H1 (cell line): Measurements from ENCODE around the gene CCBE1. TPM values are rescaled to one million over a fixed set of nuclear protein-coding genes. Genes with fewer than 3 reads are reported as not detected.
A peak's percentile ranks its signal among the peaks of the same experiment; 100 is the strongest.

ENCODE experiments used
- CTCF ChIA-PET: fragments of 300-600 bp; sonication (Branson Sonifier 250); formaldehyde crosslinking; loops from one replicate; lab custom pipeline; 2021; ENCODE audit not compliant: partially characterized antibody; lab: Charles Lee
- POLR2A ChIA-PET: fragments of 300-600 bp; sonication (Branson Sonifier 250); formaldehyde crosslinking; loops from one replicate; lab custom pipeline; 2021; ENCODE audit warnings: inconsistent platforms; ENCODE audit not compliant: partially characterized antibody; lab: Charles Lee
- DNase-seq, 2 experiments: peaks; one replicate each; pipeline versions ENCODE4 v3.0.0 to v3.0.0-alpha.2; 2010 to 2022; ENCODE audit warnings: low spot score in 2 of 2, low read depth in 1 of 2, mixed read lengths in 1 of 2
- FAIRE-seq: peaks from 2 replicates; lab custom pipeline; 2011; peaks lifted over from hg19 to GRCh38; lab: Jason Lieb, UNC
- H2AFZ ChIP-seq: 2 replicates; pipeline ENCODE4 v1.8.1; 2012; ENCODE audit warnings: low read length, inconsistent platforms
- H2AK5ac ChIP-seq: 2 replicates; pipeline ENCODE4 v1.6.1; 2013; ENCODE audit warnings: low read depth, low read length
- H2BK120ac ChIP-seq: replicated peaks from 2 replicates; pipeline ENCODE3; 2013; ENCODE audit warnings: low read depth, low read length, inconsistent platforms
- H2BK12ac ChIP-seq: 2 replicates; pipeline ENCODE4 v1.6.1; 2013; ENCODE audit warnings: low read depth, low read length
- H2BK15ac ChIP-seq: 2 replicates; pipeline ENCODE4 v1.6.1; 2013; ENCODE audit warnings: low read length
- H2BK20ac ChIP-seq: 2 replicates; pipeline ENCODE4 v1.6.1; 2013; ENCODE audit warnings: low read length
- H2BK5ac ChIP-seq: 2 replicates; pipeline ENCODE4 v1.6.1; 2013; ENCODE audit warnings: low read depth, low read length
- H3K14ac ChIP-seq: 2 replicates; pipeline ENCODE4 v1.6.1; 2013; ENCODE audit warnings: inconsistent platforms; ENCODE audit not compliant: insufficient read length
- H3K18ac ChIP-seq: 2 replicates; pipeline ENCODE4 v1.6.1; 2013; ENCODE audit warnings: low read length; ENCODE audit errors: extremely low read depth
- H3K23ac ChIP-seq: 2 replicates; pipeline ENCODE4 v1.6.1; 2013; ENCODE audit warnings: inconsistent platforms; ENCODE audit not compliant: insufficient read length
- H3K23me2 ChIP-seq: 2 replicates; pipeline ENCODE4 v1.6.1; 2013; ENCODE audit warnings: low read depth, low read length
- H3K27ac ChIP-seq: 2 replicates; pipeline ENCODE4 v1.6.1; 2011; ENCODE audit warnings: low read depth, low read length, inconsistent platforms
- H3K27me3 ChIP-seq, 4 experiments: replicated peaks in 1 of 4; 1 replicate in 1 of 4; 2 replicates in 3 of 4; pipeline versions ENCODE4 v1.6.1 to v1.8.1; 2011 to 2013; ENCODE audit warnings: low read length in 3 of 4, mild to moderate bottlenecking in 3 of 4, inconsistent platforms in 2 of 4, mixed read lengths in 2 of 4, moderate library complexity in 1 of 4; ENCODE audit not compliant: control insufficient read depth in 3 of 4, insufficient read depth in 3 of 4; ENCODE audit errors: extremely low read depth in 1 of 4
- H3K36me3 ChIP-seq, 4 experiments: 2 replicates each; pipeline versions ENCODE4 v1.6.1 to v1.8.1; 2011 to 2013; ENCODE audit warnings: mild to moderate bottlenecking in 4 of 4, low read length in 3 of 4, moderate library complexity in 2 of 4, control low read depth in 1 of 4, inconsistent platforms in 1 of 4; ENCODE audit not compliant: insufficient read depth in 4 of 4, control insufficient read depth in 2 of 4
- H3K4ac ChIP-seq: replicated peaks from 2 replicates; pipeline ENCODE3; 2013; ENCODE audit warnings: low read length, low read depth, mixed read lengths, inconsistent platforms; ENCODE audit not compliant: insufficient read length
- H3K4me1 ChIP-seq, 4 experiments: replicated peaks in 1 of 4; 1 replicate in 1 of 4; 2 replicates in 3 of 4; pipeline versions ENCODE4 v1.6.1 to v1.8.1; 2011 to 2013; ENCODE audit warnings: low read length in 3 of 4, inconsistent platforms in 2 of 4, mixed read lengths in 1 of 4; ENCODE audit not compliant: insufficient read depth in 4 of 4, control insufficient read depth in 3 of 4
- H3K4me2 ChIP-seq, 2 experiments: 2 replicates each; pipeline versions ENCODE4 v1.6.1 to v1.8.1; 2011 to 2013; ENCODE audit warnings: low read depth in 2 of 2, low read length in 2 of 2, control low read depth in 1 of 2, inconsistent platforms in 1 of 2, mild to moderate bottlenecking in 1 of 2; ENCODE audit not compliant: insufficient read depth in 1 of 2
- H3K4me3 ChIP-seq, 4 experiments: fragments of 200-600, 300-600 bp in 1 of 4; sonication (generic), shearing (Covaris generic), sonication (Bioruptor Twin) in 1 of 4; 2 replicates each; pipeline versions ENCODE4 v1.5.1 to v1.8.1; 2011 to 2016; ENCODE audit warnings: low read length in 4 of 4, low read depth in 3 of 4, control low read depth in 2 of 4, inconsistent platforms in 2 of 4, mild to moderate bottlenecking in 2 of 4, mixed read lengths in 1 of 4, moderate library complexity in 1 of 4; ENCODE audit not compliant: insufficient read depth in 2 of 4; ENCODE audit errors: extremely low read depth in 1 of 4
- H3K56ac ChIP-seq: replicated peaks from 2 replicates; pipeline ENCODE3; 2013; ENCODE audit warnings: low read depth, mild to moderate bottlenecking, mixed read lengths, low read length, inconsistent platforms; ENCODE audit not compliant: insufficient read length
- H3K79me1 ChIP-seq: 2 replicates; pipeline ENCODE4 v1.6.1; 2013; ENCODE audit warnings: low read depth, low read length, control low read depth
- H3K79me2 ChIP-seq, 2 experiments: 2 replicates each; pipeline versions ENCODE4 v1.6.1 to v1.8.1; 2012 to 2013; ENCODE audit warnings: low read length in 2 of 2, mild to moderate bottlenecking in 2 of 2, inconsistent platforms in 1 of 2; ENCODE audit not compliant: insufficient read depth in 2 of 2, control insufficient read depth in 1 of 2
- H3K9ac ChIP-seq, 4 experiments: replicated peaks in 1 of 4; 1 replicate in 1 of 4; 2 replicates in 3 of 4; pipeline versions ENCODE4 v1.6.1 to v1.8.1; 2011 to 2013; ENCODE audit warnings: low read depth in 3 of 4, low read length in 3 of 4, control low read depth in 2 of 4, mild to moderate bottlenecking in 2 of 4, moderate library complexity in 2 of 4, inconsistent platforms in 1 of 4; ENCODE audit errors: extremely low read depth in 1 of 4
- H3K9me3 ChIP-seq, 2 experiments: 2 replicates each; pipeline versions ENCODE4 v1.6.1 to v1.8.1; 2012 to 2013; ENCODE audit warnings: mild to moderate bottlenecking in 2 of 2, moderate library complexity in 2 of 2, control low read depth in 1 of 2, inconsistent platforms in 1 of 2, low read depth in 1 of 2, low read length in 1 of 2, mixed read lengths in 1 of 2; ENCODE audit not compliant: insufficient read depth in 2 of 2
- H4K20me1 ChIP-seq, 2 experiments: replicated peaks in 1 of 2; 2 replicates each; pipeline versions ENCODE3 to v1.8.1; 2011 to 2013; ENCODE audit warnings: inconsistent platforms in 2 of 2, low read length in 2 of 2, mild to moderate bottlenecking in 1 of 2; ENCODE audit not compliant: insufficient read depth in 2 of 2, control insufficient read depth in 1 of 2
- H4K5ac ChIP-seq: 2 replicates; pipeline ENCODE4 v1.6.1; 2013; ENCODE audit warnings: low read length, low read depth, mixed read lengths, inconsistent platforms; ENCODE audit not compliant: insufficient read length
- H4K8ac ChIP-seq: 2 replicates; pipeline ENCODE4 v1.8.0; 2013; ENCODE audit warnings: mild to moderate bottlenecking, moderate library complexity, low read length, inconsistent platforms; ENCODE audit not compliant: insufficient read depth; ENCODE audit errors: extremely low read depth
- H4K91ac ChIP-seq: replicated peaks from 2 replicates; pipeline ENCODE3; 2013; ENCODE audit warnings: low read length, mixed read lengths, inconsistent platforms; ENCODE audit not compliant: insufficient read length
- BACH1 ChIP-seq: IDR thresholded peaks from 2 replicates; pipeline ENCODE4 v1.6.1; 2012; ENCODE audit warnings: low read length, improper control_type of control experiment
- CBX5 ChIP-seq: fragments of 300-800, 300-1000 bp; sonication (generic); IDR thresholded peaks from 2 replicates; pipeline ENCODE4 v1.7.1; 2016; ENCODE audit warnings: antibody characterized with exemption, low read length, low read depth
- CEBPB ChIP-seq: IDR thresholded peaks from 2 replicates; pipeline ENCODE4 v1.6.1; 2012; ENCODE audit warnings: low read depth, low read length
- CHD2 ChIP-seq: IDR thresholded peaks from 2 replicates; pipeline ENCODE4 v1.6.1; 2012; ENCODE audit warnings: low read length, improper control_type of control experiment
- EGR1 ChIP-seq: IDR thresholded peaks from 2 replicates; pipeline ENCODE4 v1.6.1; 2011; ENCODE audit warnings: low read depth, low read length, borderline replicate concordance
- JUN ChIP-seq: IDR thresholded peaks from 2 replicates; pipeline ENCODE4 v1.6.1; 2011; ENCODE audit warnings: low read depth, mild to moderate bottlenecking, improper control_type of control experiment, low read length
- KDM1A ChIP-seq: fragments of 200-600, 300-600 bp; sonication (generic); IDR thresholded peaks from 2 replicates; pipeline ENCODE4 v1.7.1; 2016; ENCODE audit warnings: mild to moderate bottlenecking, low read length, borderline replicate concordance
- PHF8 ChIP-seq: fragments of 200-600 bp; sonication (generic); conservative IDR thresholded peaks from 2 replicates; pipeline ENCODE4 v1.7.1; 2012; ENCODE audit warnings: low read depth, mild to moderate bottlenecking, inconsistent platforms, low read length, moderate library complexity
- POU5F1 ChIP-seq: IDR thresholded peaks from 2 replicates; pipeline ENCODE4 v1.6.1; 2011; ENCODE audit warnings: low read depth, mild to moderate bottlenecking, low read length, moderate library complexity
- RBBP5 ChIP-seq: IDR thresholded peaks from 2 replicates; pipeline ENCODE4 v1.7.1; 2012; ENCODE audit warnings: low read depth, mild to moderate bottlenecking, inconsistent platforms, low read length, moderate library complexity, borderline replicate concordance
- SP2 ChIP-seq: IDR thresholded peaks from 2 replicates; pipeline ENCODE4 v1.6.1; 2012; ENCODE audit warnings: mild to moderate bottlenecking, low read length, inconsistent platforms
- SUZ12 ChIP-seq: fragments of 200-600 bp; sonication (generic); IDR thresholded peaks from 2 replicates; pipeline ENCODE4 v1.6.1; 2012; ENCODE audit warnings: mild to moderate bottlenecking, inconsistent platforms, low read length, moderate library complexity, mixed read lengths
- YY1 ChIP-seq: IDR thresholded peaks from 2 replicates; pipeline ENCODE4 v1.6.1; 2011; ENCODE audit warnings: low read depth, mild to moderate bottlenecking, low read length
- WGBS, 2 experiments: shearing (Covaris generic) in 1 of 2; methylation state at CpG; one replicate each; pipeline versions ENCODE4 v1.1.6 to v1.1.7; 2013 to 2015; ENCODE audit warnings: low lambda C conversion rate in 2 of 2, mixed read lengths in 2 of 2, inconsistent platforms in 1 of 2, low coverage in 1 of 2, missing lambda C conversion rate in 1 of 2; ENCODE audit not compliant: insufficient replicate concordance in 2 of 2, insufficient coverage in 1 of 2, insufficient read length in 1 of 2; ENCODE audit errors: extremely low coverage in 1 of 2, missing lambda C conversion rate in 1 of 2; 5-methylcytosine and 5-hydroxymethylcytosine counted together
- polyA plus RNA-seq, 7 experiments: library from polyadenylated mRNA; depleted of rRNA in 3 of 7; stranded (reverse) in 5 of 7; unstranded in 2 of 7; fragments of >200 nt in 5 of 7; fragments of 200-250 nt in 2 of 7; gene quantifications; 1 replicate in 5 of 7; 2 replicates in 1 of 7; 4 replicates in 1 of 7; pipeline versions ENCODE4 v1.2.1 to v1.2.3, GENCODE V29; 2011 to 2013; ENCODE audit warnings: missing spikeins in 2 of 7, mixed read lengths in 2 of 7
- total RNA-seq: library from RNA; stranded (reverse); fragmentation: NEBNext Ultra II Directional; extraction: Animal tissue kit (Norgen Biotek cat#: 25700); gene quantifications from 2 replicates; pipeline ENCODE4 v1.2.1, GENCODE V29; 2021
- TF ChIP-seq, protein P1 (sequence below): IDR thresholded peaks from 2 replicates; pipeline ENCODE4 v1.6.1; 2012; ENCODE audit warnings: inconsistent platforms

CCBE1 gene
- total and polyA plus RNA-seq, 2 of the 8 experiments (the other 6 are each of a cell fraction or from before 2014, with no cell fraction given), result 2.1 to 2.6 TPM

DNA sequence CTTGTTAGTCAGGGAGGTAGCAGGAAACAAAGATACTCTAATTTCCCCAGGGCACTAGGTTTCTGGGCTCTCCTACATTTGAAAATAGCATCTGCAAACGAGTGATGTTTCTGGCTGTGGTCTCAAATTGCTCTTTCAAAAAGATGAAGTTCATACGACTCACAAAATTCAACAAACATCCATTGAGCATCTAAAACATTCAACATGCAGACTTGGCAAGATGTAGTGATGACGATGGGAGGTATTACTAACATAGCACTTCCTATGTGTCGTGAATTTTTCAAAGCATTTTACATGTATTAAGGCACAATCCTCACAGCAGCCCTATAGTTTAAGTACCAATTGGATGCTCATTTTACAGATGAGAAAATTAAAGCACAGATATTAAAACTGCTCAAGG, 5.2 kb downstream of the CCBE1 start:
- POLR2A ChIA-PET, result interaction anchor here (2.3 kb wide), 1 partner anchor 11 kb away, joined by 9 read pairs; no protein-coding TSS in a partner anchor
- no peaks in the 10 kb centered on the region; the same call in 1 of the 2 replicates for H3K79me1 ChIP-seq
- H3K18ac ChIP-seq, result peak overlapping the region; percentile 40; the same call in 1 of the 2 replicates
- H4K91ac ChIP-seq, result peak overlapping the region; percentile 9
- 64% methylated on average over 4 of the region's 4 CpGs; no CpG with 5 or more reads in 1 of the 2 experiments for WGBS, 2 experiments
- H3K9me3 ChIP-seq, result no peaks in the 10 kb centered on the region
- DNase-seq (no peak), FAIRE-seq (no peak)
- H3K36me3 ChIP-seq, result no peaks in the 10 kb centered on the region
- peak overlapping the region; percentile 24; the same call in 1 of the 2 replicates for H2BK20ac ChIP-seq
- peaks cover 11% of the 10 kb centered on the region for H3K23me2 ChIP-seq
- H4K20me1 ChIP-seq, result no peaks in the 10 kb centered on the region
- peaks cover 7 to 37% (median 23%) of the 10 kb centered on the region in 4 experiments for H3K27me3 ChIP-seq
- no peak overlapping the region for H4K5ac ChIP-seq
- H2AFZ ChIP-seq, result no peak overlapping the region
- no peaks in the 10 kb centered on the region for H3K79me2 ChIP-seq
- no peak overlapping the region for H3K27ac ChIP-seq
- no peak overlapping the region for H3K14ac ChIP-seq
- H2BK5ac ChIP-seq, result no peak overlapping the region
- H2AK5ac ChIP-seq, result peak overlapping the region; percentile 77; the same call in 1 of the 2 replicates
- no peak overlapping the region for H3K56ac ChIP-seq
- H2BK120ac ChIP-seq, result no peak overlapping the region
- H3K4me3 ChIP-seq, result no peak overlapping the region
- no peak overlapping the region for H3K4me2 ChIP-seq
- no peak overlapping the region for H2BK15ac ChIP-seq
- CTCF ChIA-PET, result interaction anchor here (1.1 to 3.1 kb wide), 2 partner anchors 10 to 233 kb away, joined by 3 to 12 read pairs; no protein-coding TSS in a partner anchor
- no peak overlapping the region for H3K9ac ChIP-seq
- H2BK12ac ChIP-seq, result peak overlapping the region; percentile 11; the same call in 1 of the 2 replicates
- H3K23ac ChIP-seq, result no peak overlapping the region
- H4K8ac ChIP-seq, result no peak overlapping the region
- H3K4me1 ChIP-seq, result peaks cover 5 to 30% (median 25%) of the 10 kb centered on the region in 4 experiments
- no peak overlapping the region for H3K4ac ChIP-seq
- TF ChIP-seq CHD2, result no peak
- TF ChIP-seq CBX5, result no peak
- no peak for TF ChIP-seq SP2
- no peak for TF ChIP-seq SUZ12
- TF ChIP-seq RBBP5, result no peak
- no peak for TF ChIP-seq POU5F1
- no peak for TF ChIP-seq BACH1
- TF ChIP-seq CEBPB, result no peak
- TF ChIP-seq JUN, result no peak
- TF ChIP-seq KDM1A, result no peak
- no peak for TF ChIP-seq EGR1
- TF ChIP-seq YY1, result no peak
- no peak for TF ChIP-seq PHF8
- TF ChIP-seq, protein P1, sequence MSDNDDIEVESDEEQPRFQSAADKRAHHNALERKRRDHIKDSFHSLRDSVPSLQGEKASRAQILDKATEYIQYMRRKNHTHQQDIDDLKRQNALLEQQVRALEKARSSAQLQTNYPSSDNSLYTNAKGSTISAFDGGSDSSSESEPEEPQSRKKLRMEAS, result no peak
